ENCODE results near the gene LHX3. TPM values are rescaled to one million over a fixed set of nuclear protein-coding genes. Genes with fewer than 3 reads are reported as not detected.

Gene LHX3
- total and polyA plus RNA-seq, 2 of the 8 experiments (the other 6 are each of a cell fraction or from before 2014, with no cell fraction given) = 0.02 TPM; not detected in 1

DNA sequence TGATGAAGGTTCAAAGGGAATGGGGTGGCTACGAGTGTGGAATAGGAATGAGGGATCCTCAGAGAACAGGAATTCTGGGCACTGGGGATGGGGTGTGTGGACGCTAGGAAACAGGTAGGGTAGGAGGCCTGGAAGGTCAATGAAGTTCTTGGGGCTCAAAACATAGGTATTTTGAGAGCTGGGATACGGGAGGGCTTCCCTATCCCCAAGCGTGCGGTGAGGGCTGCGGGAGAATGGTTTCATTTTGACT lies 40.0 kb upstream of the LHX3 start:
- Histone ChIP-seq H3K14ac (ENCODE audit: insufficient read length) (no peak overlapping the region), H2BK12ac (ENCODE audit: low read depth, low read length) (no peak overlapping the region), H3K27ac (ENCODE audit: low read depth, low read length) (no peak overlapping the region), H2AFZ (ENCODE audit: low read length) (no peak overlapping the region), H2BK120ac (replicated peaks; ENCODE audit: low read depth, low read length) (no peak overlapping the region), H3K4me3 (ENCODE audit: extremely low read depth in 1 of 4, insufficient read depth in 2 of 4, low read depth in 3 of 4, low read length in 4 of 4) (peak overlapping the region; percentile 81 to 96 (median 87)), H3K36me3 (ENCODE audit: control insufficient read depth in 2 of 4, insufficient read depth in 4 of 4, low read length in 3 of 4) (peaks cover 0 to 3% (median 1%) of the 10 kb centered on the region in 4 experiments; a peak in 2 of 8 replicates), H3K56ac (replicated peaks; ENCODE audit: insufficient read length, low read depth, low read length) (no peak overlapping the region), H3K9me3 (ENCODE audit: insufficient read depth in 2 of 2, low read depth in 1 of 2, low read length in 1 of 2) (no peaks in the 10 kb centered on the region), H4K91ac (replicated peaks; ENCODE audit: insufficient read length, low read length) (no peak overlapping the region), H3K9ac (replicated peaks in 1 of 4; ENCODE audit: extremely low read depth in 1 of 4, low read depth in 3 of 4, low read length in 3 of 4) (peak overlapping the region; percentile 51 to 89 (median 61); a peak in 6 of 7 replicates), H4K5ac (ENCODE audit: insufficient read length, low read depth, low read length) (no peak overlapping the region), H4K8ac (ENCODE audit: extremely low read depth, insufficient read depth, low read length) (peak overlapping the region; percentile 3; the same call in 1 of the 2 replicates), H2BK5ac (ENCODE audit: low read depth, low read length) (no peak overlapping the region), H2BK15ac (ENCODE audit: low read length) (no peak overlapping the region), H3K4ac (replicated peaks; ENCODE audit: insufficient read length, low read depth, low read length) (no peak overlapping the region), H2AK5ac (ENCODE audit: low read depth, low read length) (no peak overlapping the region), H3K79me1 (ENCODE audit: low read depth, low read length) (peaks cover 12% of the 10 kb centered on the region), H3K79me2 (ENCODE audit: control insufficient read depth in 1 of 2, insufficient read depth in 2 of 2, low read length in 2 of 2) (peaks cover 9 to 52% of the 10 kb centered on the region in 2 experiments), H3K23ac (ENCODE audit: insufficient read length) (no peak overlapping the region), H4K20me1 (replicated peaks in 1 of 2; ENCODE audit: control insufficient read depth in 1 of 2, insufficient read depth in 2 of 2, low read length in 2 of 2) (peaks cover 18 to 28% of the 10 kb centered on the region in 2 experiments), H3K27me3 (replicated peaks in 1 of 4; ENCODE audit: control insufficient read depth in 3 of 4, extremely low read depth in 1 of 4, insufficient read depth in 3 of 4, low read length in 3 of 4) (peaks cover 0 to 7% (median 1%) of the 10 kb centered on the region in 4 experiments; a peak in 4 of 7 replicates), H3K4me1 (replicated peaks in 1 of 4; ENCODE audit: control insufficient read depth in 3 of 4, insufficient read depth in 4 of 4, low read length in 3 of 4) (peaks cover 3 to 21% (median 13%) of the 10 kb centered on the region in 4 experiments), H3K4me2 (ENCODE audit: insufficient read depth in 1 of 2, low read depth in 2 of 2, low read length in 2 of 2) (peak overlapping the region; percentile 86 to 98), H3K23me2 (ENCODE audit: low read depth, low read length) (no peaks in the 10 kb centered on the region; the same call in 1 of the 2 replicates), H3K18ac (ENCODE audit: extremely low read depth, low read length) (no peak overlapping the region), H2BK20ac (ENCODE audit: low read length) (no peak overlapping the region)
- FAIRE-seq = no peak
- TF ChIP-seq FOSL1 (IDR thresholded peaks at IDR 0.05; ENCODE audit: insufficient read depth, low read depth, low read length) (no peak), JUND (IDR thresholded peaks at IDR 0.05; ENCODE audit: low read length) (no peak), TAF7 (optimal IDR thresholded peaks at IDR 0.05; ENCODE audit: borderline replicate concordance, low read depth, low read length) (no peak), SP1 (IDR thresholded peaks at IDR 0.05; ENCODE audit: low read depth, low read length) (no peak), SAP30 (IDR thresholded peaks at IDR 0.05; ENCODE audit: insufficient read depth, insufficient replicate concordance, low read length) (no peak)
- ChIA-PET POLR2A (ENCODE audit: partially characterized antibody) (interaction anchor here (0.9 to 1.4 kb wide), 4 partner anchors 9 to 22 kb away, joined by 3 to 5 read pairs (median 4); no protein-coding TSS in a partner anchor), CTCF (ENCODE audit: partially characterized antibody) (interaction anchor here (1.2 kb wide), 1 partner anchor 240 kb away, joined by 3 read pairs; no protein-coding TSS in a partner anchor)
- WGBS, 2 experiments (ENCODE audit: extremely low coverage in 1 of 2, insufficient coverage in 1 of 2, insufficient read length in 1 of 2, insufficient replicate concordance in 2 of 2, low coverage in 1 of 2, low lambda C conversion rate in 2 of 2, missing lambda C conversion rate in 1 of 2) = 7% methylated on average over 6 of the region's 6 CpGs; no CpG with 5 or more reads in 1 of the 2 experiments
- no peak for DNase-seq (ENCODE audit: low read depth in 1 of 2, low spot score in 2 of 2)

Measured in H1 (cell line).